ENCODE measurements around the gene MRPS2.
"Not testable (repeated sequence)": the region's sequence is repeated elsewhere in the genome, so short reads cannot be mapped to it uniquely, and the experiment has no call there.

The MRPS2 gene

DNA sequence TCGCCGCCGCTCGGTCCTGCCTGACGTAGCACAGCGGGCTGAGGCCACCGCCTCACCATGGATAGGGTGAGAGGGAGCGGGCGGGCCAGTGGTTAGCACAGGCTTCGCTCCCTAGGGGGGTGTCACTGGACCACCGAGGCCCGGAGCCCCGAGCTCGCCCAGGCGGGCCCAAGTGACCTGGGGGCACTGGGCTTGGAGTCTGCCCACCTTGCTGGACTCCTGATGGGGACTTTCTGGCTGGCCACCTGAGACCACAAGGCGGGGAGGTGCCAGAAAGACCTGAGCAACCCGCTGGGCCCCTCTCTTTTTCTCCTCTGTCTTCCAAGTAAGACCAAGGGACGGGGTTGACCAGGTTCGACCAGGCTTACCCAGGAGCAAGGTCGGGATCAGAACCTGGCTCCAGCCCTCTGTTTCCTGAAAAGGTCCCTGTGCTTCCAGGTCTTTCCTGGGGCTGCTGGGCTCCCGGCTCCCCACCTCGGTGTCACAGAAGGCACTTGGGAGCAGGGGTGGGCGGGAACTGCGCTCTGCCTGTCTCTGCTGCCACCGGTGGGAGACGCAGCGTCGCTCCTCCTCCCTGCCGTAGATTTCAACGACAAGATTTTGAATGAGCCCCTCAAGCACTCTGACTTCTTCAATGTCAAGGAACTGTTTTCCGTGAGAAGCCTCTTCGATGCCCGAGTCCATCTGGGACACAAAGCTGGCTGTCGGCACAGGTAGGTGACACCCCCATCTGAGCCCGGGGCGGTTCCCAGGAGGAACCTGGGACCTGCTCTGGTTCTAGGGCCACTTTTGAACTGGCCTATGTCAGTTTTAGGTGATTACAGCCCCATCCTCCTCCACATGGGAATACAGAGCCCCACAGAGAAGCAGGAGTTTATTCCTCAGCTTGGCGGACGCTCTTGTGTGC, 1.0 kb downstream of the MRPS2 start:
- DNase-seq (ENCODE audit: low read depth) = peak; percentile 74

DNA sequence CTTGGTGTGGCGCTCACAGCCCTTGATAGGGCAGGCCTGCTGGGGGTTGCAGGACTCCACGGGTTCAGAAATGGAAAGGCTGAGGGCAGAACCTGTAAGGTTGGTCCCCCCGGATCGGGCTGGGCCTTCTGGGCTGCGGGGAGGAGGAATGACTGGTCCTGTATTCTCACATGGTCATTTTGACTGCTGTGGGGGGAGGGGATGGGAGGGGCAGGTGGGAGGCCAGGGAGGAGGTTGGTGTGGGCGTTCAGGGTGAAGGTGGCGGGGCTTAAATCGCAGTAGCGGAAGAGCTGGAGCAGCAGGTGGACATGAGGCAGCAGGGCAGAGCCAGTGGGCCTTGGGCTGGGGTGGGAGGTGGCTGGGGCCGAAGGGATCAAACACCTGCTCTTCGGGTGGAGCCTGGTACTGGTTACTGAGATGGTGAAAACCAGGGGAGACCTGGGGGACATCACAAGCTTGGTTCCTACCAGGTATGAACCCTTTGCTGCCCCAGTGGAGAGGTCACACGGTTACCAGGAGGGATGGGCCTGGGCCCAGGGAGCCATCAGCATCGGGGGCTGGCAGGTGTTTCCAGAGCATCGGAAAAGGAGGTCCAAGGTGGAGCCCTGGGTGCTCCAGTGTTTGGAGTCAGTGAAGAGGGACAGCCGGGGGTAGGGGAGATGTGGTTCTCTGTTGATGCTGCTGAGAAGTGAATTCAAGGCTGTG, 1.8 kb downstream of the MRPS2 start:
- no peak for DNase-seq (ENCODE audit: low read depth)

DNA sequence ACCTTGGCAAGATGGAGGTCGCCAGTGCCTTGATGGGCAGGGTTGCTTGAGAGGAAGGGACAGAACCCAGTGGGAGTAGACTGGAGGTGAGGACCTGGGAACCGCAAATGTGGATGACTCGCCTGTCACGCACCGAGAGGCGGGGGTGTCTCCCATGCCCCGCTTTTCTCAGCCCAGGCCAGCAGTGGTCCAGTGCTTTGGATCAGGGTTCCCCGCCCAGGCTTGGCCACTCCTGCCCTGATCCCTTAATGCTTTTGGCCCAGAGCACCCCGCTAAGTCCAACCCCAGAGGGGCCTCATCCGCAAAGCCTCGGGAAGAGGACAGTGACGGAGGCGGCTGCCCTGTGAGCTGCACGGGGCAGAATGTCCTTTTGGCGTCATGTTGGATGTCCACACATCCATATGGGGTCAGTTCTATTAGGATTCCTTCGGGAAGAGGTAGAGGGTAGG, 2.4 kb downstream of the MRPS2 start:
- DNase-seq (ENCODE audit: low read depth) = no peak

DNA sequence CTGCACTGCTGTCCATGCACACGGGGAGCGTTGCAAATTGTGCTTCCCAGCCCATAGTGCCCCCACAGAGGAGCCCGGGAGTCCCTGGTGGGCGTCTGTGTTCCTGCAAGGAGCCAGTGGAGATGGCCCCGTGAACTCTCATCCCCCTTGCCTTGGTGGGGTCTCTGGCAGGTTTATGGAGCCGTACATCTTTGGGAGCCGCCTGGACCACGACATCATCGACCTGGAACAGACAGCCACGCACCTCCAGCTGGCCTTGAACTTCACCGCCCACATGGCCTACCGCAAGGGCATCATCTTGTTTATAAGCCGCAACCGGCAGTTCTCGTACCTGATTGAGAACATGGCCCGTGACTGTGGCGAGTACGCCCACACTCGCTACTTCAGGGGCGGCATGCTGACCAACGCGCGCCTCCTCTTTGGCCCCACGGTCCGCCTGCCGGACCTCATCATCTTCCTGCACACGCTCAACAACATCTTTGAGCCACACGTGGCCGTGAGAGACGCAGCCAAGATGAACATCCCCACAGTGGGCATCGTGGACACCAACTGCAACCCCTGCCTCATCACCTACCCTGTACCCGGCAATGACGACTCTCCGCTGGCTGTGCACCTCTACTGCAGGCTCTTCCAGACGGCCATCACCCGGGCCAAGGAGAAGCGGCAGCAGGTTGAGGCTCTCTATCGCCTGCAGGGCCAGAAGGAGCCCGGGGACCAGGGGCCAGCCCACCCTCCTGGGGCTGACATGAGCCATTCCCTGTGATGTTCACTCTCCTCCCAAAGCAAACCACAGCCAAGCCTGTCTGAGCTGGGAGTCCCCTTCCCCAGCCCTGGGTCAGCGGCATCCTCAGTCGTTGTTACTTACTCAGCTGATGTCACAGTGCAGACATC, 3.1 kb downstream of the MRPS2 start:
- DNase-seq (ENCODE audit: low read depth) = no peak

DNA sequence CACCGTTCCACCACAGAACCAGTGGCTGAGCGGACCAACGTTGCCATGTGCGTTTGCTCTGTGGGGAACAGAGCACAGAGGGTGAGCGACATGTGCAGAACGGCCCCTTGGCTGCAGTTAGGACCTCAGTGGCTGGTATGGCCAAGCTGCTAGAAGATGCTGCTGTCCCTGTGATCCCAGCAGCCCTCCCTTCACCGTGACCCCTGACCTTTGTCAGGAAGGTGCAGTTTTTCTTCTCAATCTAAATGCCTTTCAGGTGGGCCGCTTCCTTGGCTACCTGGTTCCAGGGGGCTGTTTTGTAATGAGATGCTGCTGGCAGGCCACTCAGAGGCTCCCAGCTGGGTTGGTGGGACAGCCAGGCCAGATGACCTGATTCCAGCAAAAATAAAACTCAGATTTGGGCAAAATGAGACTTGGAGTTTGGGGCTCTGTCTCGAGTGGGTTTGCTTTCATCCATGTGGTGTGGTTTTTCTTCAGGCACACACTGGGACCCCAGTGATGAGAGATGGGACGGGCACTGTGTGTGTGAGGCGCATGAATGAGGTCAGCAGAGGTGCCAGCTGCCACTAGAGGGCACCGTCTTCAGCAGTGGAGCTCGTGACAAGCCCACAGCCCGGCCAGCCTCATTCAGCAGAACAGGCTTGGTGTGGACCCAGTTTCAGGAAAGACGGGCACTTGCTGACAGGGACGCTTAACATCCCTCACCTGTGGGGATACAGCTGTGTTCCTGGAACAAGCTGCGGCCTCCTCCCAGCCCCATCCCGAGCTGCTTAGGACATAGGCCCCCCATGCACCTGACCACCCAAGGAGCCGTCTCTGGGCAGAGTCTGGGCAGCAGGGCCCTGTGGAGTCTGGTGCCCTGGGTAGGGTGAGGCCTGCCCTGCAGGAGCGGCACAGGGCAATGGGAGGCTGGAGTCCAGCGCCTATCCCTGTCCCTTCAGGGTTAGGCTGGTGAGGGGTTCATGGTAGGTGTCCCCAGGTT, 4.1 kb downstream of the MRPS2 start:
- peak; percentile 65 for DNase-seq (ENCODE audit: low read depth)

DNA sequence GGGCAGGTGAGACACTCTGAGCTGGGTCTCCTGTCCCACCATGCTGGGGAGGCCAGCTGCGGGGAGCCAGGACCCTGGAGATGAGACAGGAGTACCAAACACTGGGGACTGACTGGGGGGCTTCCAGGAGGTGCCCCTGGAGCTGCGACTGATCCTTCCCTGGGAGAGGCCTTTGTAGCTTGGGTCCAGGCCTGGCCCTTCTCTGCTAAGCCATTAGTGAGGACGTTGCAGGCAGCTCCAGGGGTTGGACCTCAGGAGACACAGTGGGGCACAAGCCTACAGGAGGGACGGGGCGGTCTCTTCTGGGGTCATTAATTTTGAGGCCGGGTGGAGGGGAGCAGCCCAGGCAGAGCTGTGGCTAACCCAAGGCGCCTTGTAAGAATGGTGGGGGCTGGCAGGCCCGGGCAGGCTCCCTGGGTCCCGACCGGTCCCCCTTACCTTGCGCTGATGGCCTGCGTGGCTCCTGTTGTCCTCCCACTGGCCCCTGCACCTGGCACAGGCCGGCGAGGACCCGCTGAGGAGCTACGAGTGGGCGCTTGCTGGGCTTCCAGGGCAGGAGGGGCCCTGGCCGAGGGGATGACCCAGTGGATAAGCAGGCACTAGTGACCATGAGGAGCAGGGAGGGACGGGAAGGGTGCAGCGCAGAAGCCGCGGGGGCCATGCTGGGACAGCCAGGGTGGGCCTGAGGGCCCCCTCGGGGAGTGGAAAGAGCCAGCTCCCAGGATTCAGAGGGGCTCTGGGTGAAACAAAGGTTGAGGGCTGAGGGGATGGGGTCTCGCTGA, 5.1 kb downstream of the MRPS2 start:
- no peak for DNase-seq (ENCODE audit: low read depth)

DNA sequence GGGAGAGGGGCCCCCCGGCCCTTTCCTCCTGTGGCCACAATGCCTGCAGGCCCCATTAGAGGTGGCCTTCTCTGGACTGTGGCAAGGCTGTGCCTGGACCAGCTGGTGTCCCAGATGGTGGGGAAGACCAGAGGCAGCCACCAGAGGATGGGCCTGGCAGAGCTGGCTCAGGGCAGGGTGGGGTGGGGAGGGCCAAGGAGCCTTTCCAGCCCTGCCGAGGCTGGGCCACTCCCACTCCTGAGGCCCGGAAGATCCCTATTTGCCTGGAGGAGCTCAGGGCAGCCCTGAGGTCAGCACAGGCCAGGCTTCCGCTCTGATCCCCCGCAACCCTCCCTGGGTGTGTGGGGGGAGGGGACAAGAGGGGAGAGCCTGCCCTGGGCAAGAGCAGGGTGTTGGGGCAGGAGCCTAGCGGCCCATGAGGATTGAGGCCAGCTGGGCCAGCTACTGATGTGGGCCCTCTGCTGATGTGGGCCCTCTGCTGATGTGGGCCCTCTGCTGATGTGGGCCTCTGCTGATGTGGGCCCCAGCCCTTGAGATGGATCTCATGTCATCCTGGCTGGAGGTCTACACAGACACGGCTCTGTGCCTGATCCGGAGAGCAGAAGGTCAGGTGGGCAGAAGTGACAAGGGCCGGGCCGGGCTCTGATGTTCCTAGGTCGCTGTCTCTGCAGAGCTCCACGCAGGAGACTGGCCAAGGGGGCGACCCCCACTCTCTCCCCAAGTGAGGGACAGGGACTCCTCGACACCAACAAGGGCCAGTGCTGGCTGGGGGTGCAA, 6.0 kb downstream of the MRPS2 start:
- no peak for DNase-seq (ENCODE audit: low read depth)

DNA sequence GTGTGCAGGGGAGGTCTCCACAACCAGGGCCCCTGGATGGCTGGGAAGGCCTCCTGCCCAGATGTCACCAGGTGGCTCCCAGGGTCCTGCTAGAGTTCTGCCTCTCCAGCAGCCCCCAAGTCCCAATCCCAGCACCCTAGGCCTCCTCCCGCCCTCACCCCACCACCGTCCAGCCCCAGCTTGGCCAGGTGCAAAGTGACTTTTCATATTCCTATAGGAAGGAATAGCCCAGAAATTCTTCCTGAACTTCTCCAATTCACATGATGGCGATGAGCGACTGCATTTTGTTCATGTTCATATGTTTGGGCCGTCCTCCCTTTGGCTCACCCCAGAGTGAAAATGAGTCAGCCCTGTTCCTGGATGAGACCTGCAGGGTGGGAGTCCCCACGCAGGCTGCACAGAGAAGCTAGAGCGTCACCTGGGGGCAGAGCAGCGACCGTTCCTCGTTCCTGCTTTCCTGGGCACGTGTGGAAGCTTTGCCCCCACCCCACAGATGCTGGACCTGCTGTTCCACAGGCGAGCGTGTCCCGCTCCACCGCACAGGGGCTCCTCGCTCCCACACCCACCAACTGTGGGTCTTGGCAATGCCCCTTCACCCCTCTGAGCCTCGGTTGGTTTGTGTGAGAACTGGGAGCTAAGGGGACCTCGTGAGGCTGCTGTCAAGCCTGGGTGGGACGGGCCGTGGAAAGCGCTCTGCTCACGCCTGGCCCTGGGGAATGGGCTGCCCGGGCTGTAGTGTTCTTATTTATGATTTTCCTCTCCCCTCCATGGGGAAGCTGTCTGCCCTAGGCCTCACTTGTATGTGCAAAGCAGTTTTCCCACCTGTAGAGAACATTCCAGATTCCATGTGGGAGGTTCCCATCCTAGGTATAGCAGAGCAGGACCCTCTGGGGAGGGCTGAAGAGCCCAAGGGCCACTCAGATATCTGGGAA, 6.9 kb downstream of the MRPS2 start:
- DNase-seq (ENCODE audit: low read depth) = no peak

DNA sequence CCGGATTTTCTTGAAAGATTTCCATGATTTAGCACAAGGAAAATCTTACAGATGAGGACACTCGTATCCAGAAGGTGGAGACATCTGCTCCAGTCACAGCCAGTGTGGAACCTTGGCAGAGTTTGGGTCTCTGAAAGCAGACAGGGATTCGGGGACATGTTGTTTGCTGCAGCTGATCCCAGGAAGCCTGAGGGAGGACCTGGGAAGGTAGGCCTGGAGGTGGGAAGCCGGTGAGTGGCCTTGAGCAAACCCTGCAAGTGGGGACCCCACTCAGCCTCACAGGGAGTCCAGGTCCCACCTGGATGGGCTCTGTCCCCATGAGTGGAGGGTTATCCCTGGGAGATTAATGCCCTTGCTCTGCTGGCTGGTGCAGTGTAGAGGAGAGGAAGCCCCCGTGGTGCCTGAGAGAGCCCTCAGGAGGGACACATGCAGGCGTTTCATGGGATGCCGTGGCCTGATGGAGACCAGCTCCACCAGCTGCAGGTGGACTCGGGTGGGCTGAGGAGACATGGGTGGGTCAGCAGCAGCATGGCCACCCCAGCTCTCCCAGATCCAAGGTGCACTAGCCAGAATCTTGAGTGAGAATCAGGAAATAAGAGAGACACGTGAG, 7.8 kb downstream of the MRPS2 start:
- no peak for DNase-seq (ENCODE audit: low read depth)

DNA sequence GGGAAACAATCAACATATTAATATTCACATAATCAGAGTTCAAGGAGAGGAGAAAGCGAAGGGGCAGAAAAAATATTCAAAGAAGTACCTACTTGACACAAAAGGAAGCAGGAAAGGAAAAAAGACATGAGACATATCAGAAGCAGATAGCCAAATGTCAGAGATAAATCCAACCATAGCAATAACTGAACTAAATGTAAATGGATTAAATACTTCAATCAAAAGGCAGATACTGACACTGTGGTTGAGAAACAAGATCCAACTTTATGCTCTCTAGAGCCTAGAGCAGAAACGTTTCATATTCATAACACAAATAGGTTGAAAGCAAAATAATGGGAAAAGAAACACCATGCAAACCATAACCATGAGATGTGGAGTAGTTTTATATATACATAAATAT, 9.0 kb downstream of the MRPS2 start:
- no peak for DNase-seq (ENCODE audit: low read depth)

DNA sequence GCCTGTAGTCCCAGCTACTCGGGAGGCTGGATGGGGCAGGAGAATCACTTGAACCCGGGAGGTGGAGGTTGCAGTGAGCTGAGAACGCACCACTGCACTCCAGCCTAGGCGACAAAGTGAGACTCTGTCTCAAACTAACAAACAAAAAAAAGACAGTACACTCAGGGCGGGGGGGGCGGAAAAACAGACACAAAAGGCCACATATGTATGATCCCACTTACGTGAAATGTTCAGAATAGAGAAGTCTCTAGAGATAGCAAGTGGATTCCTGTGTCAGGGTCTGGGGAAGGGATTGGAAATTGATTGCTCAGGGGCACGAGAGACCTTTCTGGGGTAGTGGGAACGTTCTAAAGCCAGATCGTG, 11.7 kb downstream of the MRPS2 start:
- DNase-seq (ENCODE audit: low read depth) = no peak

DNA sequence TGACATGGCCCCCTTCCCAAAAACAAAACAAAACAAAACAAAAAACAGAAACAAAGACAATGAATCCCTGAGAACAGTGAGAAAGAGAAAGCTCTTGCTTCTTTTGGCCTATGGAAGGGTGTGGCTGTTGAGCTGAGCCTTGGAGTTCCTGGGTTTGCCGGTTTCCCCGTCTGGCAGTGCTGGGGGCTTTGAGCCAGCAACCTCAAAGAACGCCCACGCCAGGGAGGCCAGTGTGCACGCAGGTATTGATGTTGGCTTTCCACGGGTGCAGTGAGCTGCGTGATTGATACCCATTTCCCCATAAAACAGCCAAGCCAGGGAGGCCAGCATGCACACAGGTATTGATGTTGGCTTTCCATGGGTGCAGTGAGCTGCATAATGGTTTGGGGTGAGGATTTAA, 12.4 kb downstream of the MRPS2 start:
- no peak for DNase-seq (ENCODE audit: low read depth)

DNA sequence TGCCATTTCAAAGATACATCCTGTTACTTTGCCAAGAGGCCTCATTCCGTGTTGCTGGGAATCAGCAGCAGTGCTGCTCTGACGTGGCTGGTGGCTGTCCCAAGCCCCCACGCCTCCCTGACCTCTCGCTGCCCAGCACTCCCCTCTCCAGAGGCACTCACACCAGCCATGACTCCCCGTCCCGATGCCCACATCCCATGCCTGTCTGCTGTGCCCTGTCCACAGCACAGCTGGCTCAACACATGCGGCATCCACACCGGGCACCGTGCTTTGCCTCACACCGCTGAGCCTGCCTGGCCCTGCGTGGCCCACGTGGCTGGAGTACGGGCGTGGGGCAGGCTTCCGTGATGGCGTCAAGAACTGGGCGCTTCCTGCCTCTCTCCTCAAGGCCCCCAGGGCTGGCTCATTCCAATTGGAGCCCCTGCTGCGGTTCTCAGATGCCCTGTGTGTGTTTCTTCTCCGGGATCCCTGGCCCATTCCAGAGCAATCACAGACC, 12.9 kb downstream of the MRPS2 start:
- no peak for DNase-seq (ENCODE audit: low read depth)

DNA sequence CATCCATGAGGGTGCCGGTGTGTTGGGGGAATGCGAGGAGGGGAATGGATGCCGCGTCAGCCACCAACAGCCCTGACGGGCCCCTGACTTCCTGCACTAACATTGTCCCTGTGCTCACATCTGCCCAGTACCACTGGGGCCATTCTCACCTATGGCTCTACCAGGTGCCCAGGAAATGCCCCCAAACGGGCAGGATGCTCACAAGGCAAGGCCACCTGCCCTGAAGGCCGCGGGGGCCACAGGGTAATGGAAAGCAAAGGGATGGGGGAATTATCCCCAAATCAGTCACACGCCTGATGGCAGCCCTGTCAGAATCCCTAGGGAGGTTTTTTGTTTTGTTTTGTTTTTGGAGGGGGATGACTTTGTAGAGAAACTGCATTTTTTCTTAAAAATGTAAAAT, 13.4 kb downstream of the MRPS2 start:
- not testable (repeated sequence) for DNase-seq (ENCODE audit: low read depth)

DNA sequence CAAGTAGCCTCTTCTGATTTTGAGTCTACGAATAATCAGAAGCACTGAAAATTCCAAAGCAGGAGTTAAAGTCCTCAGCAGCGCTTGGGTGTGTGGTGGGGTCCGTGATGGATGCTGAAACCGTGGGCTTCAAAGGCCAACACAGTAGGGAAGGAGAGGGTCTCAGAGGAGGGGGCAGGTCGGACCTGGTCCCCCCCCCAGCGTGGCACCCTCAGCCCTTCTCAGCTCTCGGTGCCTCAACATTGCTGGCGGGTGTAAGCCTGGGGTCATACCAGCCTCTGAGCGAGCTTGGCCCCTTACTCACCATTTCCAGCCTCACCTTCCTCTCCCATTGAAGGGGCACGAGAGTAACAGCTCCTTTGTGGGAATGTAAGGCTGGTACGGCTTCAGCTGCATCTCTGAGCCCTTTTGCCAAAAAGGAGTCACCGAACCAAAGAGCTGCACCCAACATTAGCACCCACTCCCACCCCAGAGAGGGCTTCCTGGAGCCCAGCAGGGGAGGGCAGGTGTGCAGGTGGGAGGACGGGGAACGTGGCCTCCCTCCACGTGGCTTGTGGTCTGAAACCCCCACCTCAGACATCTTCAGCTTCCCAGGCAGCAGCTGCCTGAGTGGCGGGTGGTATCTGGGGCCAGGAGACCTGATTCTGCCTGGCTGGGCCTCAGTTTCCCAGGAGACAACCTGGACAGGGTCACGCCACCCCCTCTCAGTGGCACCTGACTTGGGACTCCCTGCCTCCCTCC, 14.0 kb downstream of the MRPS2 start:
- DNase-seq (ENCODE audit: low read depth) = no peak

DNA sequence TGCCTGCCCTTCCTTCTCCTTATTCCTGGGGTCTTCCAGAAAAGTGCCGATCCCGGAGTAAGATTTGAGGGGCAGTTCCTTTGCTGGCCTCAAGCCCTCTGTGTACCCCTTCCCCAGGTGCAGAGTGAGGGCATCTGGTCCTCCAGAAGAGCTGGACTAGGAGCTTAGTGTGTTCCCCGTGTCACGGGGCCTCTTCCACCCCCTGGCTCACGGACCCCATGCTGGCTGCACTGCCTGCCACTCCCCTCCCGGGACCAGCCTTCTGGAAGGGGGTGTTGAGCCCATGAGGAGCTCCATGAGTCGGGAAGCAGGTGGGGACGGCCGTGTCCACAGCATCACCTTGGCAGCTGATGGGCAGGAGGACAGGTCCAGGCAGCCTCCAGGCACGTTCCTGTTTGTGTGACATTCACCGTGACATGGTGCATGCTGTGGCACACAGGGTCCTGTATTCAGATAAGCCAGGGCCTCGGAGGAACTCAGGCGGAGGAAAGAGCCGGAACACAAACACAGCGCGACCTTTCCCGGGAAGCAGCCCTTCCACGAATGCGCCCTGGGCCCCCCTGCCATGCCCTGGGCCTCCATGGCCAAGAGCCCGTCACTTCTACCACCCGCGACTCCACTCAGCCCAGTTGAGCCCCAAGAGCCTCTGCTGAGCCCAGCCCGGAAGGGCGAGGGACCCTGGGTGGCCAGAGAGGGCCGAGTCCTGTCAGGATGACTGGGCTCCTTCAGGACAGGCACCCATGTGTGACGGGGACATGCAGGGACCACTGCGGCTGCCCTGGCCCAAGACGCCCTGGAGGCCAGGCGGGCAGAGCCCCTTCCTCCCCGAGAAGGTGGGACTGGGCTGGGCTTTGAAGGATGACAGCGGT, 14.8 kb downstream of the MRPS2 start:
- DNase-seq (ENCODE audit: low read depth) = no peak

Data from iris pigment epithelial cell (primary cell).